ENCODE results near the gene MAST4. TPM values are rescaled to one million over a fixed set of nuclear protein-coding genes. Genes with fewer than 3 reads are reported as not detected.

MAST4 gene
- total RNA-seq, 2 donors from 2014 or later: 30.5 to 47.8 TPM

DNA sequence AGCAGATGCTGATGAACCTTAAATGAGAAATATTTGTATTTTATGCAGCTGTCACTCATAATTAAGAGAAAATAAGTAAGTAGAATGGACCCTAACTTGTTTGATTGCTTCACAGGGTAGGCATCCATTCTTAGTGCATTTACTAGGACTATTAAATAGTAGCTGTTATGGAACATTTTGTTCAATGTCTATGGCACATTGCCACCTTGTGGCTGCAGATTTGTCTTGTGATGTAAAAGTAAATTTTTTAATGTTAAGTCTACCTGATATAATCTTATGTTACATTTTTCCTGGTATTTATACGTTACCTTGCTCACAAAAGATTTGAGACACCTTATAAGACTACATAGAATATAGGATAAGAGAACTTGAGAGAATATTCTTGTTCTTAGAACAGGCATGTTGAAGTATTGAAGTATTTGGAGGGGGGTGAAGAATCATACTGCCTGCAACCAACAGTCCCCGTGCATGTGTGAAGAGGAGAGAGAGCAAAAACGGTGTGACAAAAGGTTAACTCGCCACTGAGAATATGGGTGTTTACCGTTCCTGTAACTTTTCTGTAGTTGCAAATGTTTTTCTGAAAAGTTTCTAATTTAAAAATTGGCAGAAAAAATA is 161.1 kb downstream of the MAST4 start:
- ATAC-seq (ENCODE audit: insufficient number of reproducible peaks, low FRiP score, low read depth): no peak
- Histone ChIP-seq H3K4me1 (ENCODE audit: control insufficient read depth in 1 of 2, low read depth in 2 of 2) (peaks cover 0 to 6% of the 10 kb centered on the region in 2 donors), H3K36me3 (no peaks in the 10 kb centered on the region), H3K27me3 (replicated peaks; ENCODE audit: insufficient read depth) (no peaks in the 10 kb centered on the region), H3K27ac (no peak overlapping the region), H3K4me3 (no peak overlapping the region), H3K9me3 (no peaks in the 10 kb centered on the region)
- DNase-seq (ENCODE audit: low spot score): no peak
- TF ChIP-seq, protein P1, sequence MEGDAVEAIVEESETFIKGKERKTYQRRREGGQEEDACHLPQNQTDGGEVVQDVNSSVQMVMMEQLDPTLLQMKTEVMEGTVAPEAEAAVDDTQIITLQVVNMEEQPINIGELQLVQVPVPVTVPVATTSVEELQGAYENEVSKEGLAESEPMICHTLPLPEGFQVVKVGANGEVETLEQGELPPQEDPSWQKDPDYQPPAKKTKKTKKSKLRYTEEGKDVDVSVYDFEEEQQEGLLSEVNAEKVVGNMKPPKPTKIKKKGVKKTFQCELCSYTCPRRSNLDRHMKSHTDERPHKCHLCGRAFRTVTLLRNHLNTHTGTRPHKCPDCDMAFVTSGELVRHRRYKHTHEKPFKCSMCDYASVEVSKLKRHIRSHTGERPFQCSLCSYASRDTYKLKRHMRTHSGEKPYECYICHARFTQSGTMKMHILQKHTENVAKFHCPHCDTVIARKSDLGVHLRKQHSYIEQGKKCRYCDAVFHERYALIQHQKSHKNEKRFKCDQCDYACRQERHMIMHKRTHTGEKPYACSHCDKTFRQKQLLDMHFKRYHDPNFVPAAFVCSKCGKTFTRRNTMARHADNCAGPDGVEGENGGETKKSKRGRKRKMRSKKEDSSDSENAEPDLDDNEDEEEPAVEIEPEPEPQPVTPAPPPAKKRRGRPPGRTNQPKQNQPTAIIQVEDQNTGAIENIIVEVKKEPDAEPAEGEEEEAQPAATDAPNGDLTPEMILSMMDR (IDR thresholded peaks at IDR 0.05): peak; percentile 21

DNA sequence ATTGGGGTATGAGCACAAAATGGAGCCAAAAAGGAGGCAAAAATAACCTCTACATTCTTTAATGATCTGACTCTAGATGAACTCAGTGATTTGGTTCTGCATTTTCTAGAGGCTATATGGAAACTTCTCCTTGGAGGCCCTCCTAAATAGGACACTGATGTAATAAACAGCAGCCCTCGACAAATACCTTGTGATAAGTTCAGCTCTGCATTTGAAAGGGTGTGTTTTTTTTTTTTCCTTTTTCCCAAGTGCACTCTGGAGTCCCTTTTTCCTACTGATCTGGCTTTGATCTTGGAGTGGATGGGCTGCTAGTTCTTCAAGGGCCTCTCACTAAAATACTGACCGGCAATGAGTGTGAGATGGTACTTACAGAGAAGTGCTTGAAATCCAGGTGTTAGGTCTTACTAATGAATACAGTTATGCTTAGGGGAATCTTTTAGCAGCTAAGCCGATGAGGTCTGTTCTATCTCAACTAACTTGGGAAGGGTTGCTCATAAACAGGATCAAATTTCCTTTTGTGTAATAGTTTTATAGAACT is 161.7 kb downstream of the MAST4 start:
- Histone ChIP-seq H3K4me1 (ENCODE audit: control insufficient read depth in 1 of 2, low read depth in 2 of 2) (peaks cover 0 to 6% of the 10 kb centered on the region in 2 donors), H3K27me3 (replicated peaks; ENCODE audit: insufficient read depth) (no peaks in the 10 kb centered on the region), H3K9me3 (no peaks in the 10 kb centered on the region), H3K36me3 (no peaks in the 10 kb centered on the region), H3K4me3 (no peak overlapping the region), H3K27ac (no peak overlapping the region)
- DNase-seq (ENCODE audit: low spot score) (no peak), ATAC-seq (ENCODE audit: insufficient number of reproducible peaks, low FRiP score, low read depth) (no peak)
- TF ChIP-seq, protein P1 (IDR thresholded peaks at IDR 0.05): no peak

DNA sequence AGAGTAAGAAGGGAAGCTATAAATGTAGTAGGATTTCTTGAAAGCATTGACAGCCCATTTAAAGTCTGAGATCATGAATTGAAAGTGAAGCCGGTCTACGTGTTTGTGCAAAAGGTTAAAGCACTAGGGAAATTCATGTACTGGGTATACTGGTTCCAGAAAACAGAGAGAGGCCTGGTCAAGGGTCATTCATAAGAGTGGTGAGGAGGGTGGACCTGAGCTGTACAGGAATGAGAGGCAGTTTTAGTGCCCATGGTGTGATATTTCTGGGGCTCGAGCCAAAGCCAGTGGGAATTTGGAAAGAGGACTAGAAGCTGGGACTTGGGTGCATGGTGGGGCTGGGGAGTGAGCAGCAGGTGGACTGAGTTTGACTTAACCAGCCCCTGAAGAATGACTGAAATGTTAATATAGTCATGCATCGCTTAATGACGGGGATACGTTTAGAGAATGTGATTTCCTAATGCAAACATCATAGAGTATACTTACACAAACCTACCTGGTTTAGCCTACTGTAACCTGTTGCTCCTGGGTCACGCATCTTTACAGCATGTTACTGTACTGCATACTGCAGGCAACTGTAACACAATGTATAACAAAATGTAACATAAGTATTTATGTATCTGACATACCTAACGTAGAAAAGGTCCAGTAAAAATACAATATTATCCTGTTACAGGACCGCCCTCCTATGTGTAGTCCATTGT is 173.0 kb downstream of the MAST4 start:
- Histone ChIP-seq H3K9me3 (no peaks in the 10 kb centered on the region), H3K4me1 (ENCODE audit: control insufficient read depth in 1 of 2, low read depth in 2 of 2) (no peaks in the 10 kb centered on the region), H3K4me3 (no peak overlapping the region), H3K27ac (no peak overlapping the region), H3K36me3 (no peaks in the 10 kb centered on the region), H3K27me3 (replicated peaks; ENCODE audit: insufficient read depth) (no peaks in the 10 kb centered on the region)
- ATAC-seq (ENCODE audit: insufficient number of reproducible peaks, low FRiP score, low read depth) (no peak), DNase-seq (ENCODE audit: low spot score) (no peak)
- TF ChIP-seq, protein P1 (IDR thresholded peaks at IDR 0.05): no peak

DNA sequence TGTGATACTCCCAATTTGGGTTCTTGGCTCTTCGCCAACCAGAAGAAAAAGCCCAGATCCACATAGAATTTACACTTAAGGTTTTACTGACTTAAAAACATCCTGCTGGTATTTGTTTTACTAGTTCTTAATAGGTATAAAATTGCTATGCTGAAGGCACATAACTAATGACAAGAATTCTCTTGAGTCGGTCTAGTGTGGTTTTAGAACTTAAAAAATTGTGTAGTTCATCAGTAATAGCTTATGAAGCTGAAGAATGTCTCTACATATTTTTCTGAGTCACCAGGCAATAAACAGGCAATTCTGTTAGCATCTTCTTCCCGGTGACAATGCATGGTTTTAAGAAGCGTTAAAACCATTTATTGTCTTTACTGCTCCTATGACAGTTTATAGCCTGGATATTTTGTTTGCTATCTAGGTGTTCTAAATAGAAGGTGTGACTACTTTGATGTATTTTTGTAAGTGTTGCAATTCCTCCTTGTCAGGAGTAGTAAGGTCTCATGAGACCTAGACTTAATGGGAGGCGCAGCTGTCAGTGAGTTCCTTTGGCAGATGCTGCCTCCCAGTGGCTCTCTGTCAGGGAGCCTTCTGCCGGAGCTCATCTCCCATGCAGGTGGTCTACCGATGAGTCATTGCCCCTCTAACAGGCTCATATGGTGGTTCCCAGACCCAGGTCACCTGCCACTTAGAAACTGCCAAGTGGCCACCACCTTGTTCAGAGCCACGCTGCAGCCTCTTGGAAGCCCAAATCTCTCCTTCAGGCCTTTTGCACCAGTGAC is 173.8 kb downstream of the MAST4 start:
- Histone ChIP-seq H3K4me1 (ENCODE audit: control insufficient read depth in 1 of 2, low read depth in 2 of 2) (no peaks in the 10 kb centered on the region), H3K27me3 (replicated peaks; ENCODE audit: insufficient read depth) (no peaks in the 10 kb centered on the region), H3K36me3 (no peaks in the 10 kb centered on the region), H3K27ac (no peak overlapping the region), H3K4me3 (no peak overlapping the region), H3K9me3 (no peaks in the 10 kb centered on the region)
- no peak for DNase-seq (ENCODE audit: low spot score)
- no peak for ATAC-seq (ENCODE audit: insufficient number of reproducible peaks, low FRiP score, low read depth)
- TF ChIP-seq, protein P1 (IDR thresholded peaks at IDR 0.05): no peak

DNA sequence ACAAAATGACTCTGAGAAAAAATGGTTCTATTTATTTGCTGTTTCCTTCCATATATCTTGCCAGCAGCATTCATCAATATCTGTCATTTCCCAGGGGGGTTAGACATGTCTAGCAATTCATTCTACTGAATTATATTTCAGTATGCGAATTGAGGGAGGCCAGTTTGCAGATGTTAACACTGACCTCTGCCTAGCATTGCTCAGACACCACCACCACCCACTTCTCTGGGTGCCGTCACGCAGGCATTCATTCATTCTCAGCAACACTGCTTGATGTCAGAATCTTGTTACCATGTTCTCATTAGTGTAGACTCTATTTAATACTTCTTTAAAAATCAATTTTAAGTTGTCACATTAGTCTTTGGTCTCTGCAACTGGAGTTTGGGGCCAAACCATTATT is 181.7 kb downstream of the MAST4 start:
- no peaks in the 10 kb centered on the region for H3K4me1 ChIP-seq (ENCODE audit: control insufficient read depth in 1 of 2, low read depth in 2 of 2)

More for the DNA sequence above, 181.7 kb downstream of the MAST4 start:
- H3K27ac ChIP-seq: no peak overlapping the region
- H3K4me3 ChIP-seq: no peak overlapping the region
- H3K36me3 ChIP-seq: no peaks in the 10 kb centered on the region
- no peak for DNase-seq (ENCODE audit: low spot score)
- H3K27me3 ChIP-seq (replicated peaks; ENCODE audit: insufficient read depth): no peaks in the 10 kb centered on the region
- TF ChIP-seq, protein P1 (IDR thresholded peaks at IDR 0.05): no peak
- no peaks in the 10 kb centered on the region for H3K9me3 ChIP-seq
- ATAC-seq (ENCODE audit: insufficient number of reproducible peaks, low FRiP score, low read depth): no peak

Measured in thoracic aorta (tissue), 2 donors.